Measurements from ENCODE around the gene ETV7.

ETV7 gene

DNA sequence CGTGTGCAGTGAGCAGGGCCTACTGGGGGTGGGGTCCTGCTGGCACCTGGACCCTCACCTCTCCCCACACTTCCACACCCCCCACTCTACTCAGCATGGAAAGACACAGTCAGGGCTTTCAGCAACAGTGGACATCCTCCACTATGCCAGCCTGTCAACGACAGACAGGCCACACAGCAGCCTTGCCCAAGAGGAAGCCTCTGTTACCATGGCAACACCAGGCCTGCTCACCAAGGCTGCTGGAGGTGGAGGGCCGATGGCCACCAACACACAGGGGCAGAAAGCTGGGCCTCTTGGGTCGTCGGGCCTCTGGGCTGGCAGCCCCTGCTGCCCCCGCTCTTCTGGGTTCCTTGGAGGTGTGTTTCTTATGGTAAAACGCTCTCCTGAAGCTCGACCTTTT lies 64.4 kb downstream of the ETV7 start:
- DNase-seq (ENCODE audit: low spot score): no peak

DNA sequence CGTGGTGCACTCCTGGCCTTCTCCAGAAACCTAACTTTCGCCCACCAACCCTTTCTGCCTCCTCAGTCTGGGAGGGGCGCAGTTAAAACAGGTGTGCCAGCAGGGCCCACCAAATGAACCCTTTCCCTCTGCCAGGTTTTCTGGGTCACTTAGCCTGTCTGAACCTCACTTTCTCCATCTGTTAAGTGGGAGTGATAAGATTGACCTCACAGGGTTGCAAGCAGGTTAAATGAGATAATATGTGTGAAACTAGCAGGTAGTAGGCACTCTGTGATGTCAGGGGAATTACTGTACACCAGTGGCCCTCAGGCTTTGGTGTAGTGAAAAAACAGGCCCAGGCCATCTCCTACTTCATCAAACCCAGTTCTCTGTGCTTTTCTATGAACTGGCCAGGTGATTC lies 64.9 kb downstream of the ETV7 start:
- DNase-seq (ENCODE audit: low spot score): no peak

DNA sequence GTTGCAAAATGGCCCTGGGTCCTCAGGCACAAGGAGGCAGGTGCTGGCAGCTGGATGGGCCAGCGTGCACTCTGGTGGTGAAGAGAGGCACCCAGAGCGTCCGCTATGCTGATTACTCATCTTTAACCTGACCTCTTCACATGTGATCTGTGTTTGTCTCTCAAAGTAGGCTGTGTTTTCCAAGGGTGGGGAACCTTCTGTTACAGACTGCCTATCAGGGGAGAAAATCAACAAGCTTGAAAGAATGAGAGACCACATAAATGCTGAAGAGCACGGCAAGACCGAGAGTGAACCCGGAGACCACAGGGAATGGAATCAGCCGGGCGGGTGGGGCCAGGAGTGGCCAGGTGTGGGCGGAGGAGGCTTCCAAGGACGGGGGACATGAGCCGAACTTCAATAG lies 67.0 kb downstream of the ETV7 start:
- DNase-seq (ENCODE audit: low spot score): no peak

DNA sequence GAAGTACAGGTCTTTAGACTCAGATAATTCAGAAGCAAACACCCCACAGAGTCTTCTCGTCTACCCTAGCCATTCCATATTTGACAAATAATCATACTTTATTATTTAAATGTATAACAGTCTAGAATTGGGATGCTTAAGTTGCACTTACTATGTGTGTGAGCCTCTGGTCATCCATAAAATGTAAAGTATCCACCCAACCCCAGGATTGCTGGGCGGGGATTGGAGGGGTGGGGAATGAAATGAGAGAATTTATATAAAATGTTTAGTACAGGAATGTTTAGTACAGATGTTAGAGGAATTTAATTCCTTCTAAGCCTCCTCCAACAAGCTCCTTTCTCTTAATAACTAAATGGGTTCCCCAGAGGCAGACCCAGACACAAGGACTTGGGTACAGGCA lies 67.6 kb downstream of the ETV7 start:
- no peak for DNase-seq (ENCODE audit: low spot score)

DNA sequence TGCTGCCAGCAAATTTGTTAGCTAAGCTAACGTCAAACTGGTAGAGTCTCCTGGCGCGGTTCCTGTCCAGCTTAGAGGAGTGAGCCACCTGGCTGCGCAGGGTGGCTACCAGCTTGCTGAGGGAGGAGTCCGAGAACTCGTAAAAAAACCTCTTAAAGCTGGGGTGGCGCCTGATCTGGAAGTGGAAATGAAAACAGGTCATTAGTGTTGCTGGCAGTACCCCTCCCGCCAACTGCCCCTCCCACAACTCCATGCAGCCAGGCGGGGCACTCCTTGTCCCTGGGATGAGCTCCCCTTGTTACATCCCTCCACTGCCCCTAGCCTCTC lies 68.1 kb downstream of the ETV7 start:
- no peak for DNase-seq (ENCODE audit: low spot score)

DNA sequence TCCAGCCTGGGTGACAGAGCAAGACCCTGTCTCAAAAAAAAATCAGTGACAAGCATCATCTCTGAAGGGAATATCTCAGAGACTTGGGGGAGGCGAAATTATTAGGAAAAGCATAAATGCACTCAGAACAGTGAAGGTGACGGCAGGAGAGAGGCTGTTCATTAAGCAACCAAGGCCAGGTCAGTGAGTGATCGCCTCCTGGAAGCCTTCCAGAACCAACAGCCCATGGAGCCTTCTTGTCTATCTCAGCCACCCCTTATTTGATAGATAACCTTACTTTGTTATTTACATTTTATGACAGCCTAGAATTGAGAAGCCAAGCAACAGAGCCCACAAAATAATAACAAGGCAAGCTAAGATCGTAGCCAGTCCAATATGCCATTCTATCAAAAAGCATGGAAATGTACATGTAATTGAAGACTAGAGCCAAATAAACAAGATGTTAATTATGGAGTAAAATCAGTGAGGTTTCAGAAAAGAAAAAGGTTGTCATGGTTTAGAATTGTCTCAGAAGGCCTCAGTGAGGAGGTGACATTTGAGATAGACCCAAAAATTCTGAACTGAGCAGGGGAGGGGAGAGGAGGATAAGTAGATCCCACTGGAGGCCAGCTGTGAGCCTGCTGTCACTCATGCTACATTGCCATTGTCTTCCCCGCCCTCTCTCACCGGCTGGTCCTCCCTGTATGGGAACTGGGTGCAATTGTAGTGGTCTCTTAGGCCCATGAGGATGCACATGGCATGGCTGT lies 68.6 kb downstream of the ETV7 start:
- DNase-seq (ENCODE audit: low spot score): no peak

DNA sequence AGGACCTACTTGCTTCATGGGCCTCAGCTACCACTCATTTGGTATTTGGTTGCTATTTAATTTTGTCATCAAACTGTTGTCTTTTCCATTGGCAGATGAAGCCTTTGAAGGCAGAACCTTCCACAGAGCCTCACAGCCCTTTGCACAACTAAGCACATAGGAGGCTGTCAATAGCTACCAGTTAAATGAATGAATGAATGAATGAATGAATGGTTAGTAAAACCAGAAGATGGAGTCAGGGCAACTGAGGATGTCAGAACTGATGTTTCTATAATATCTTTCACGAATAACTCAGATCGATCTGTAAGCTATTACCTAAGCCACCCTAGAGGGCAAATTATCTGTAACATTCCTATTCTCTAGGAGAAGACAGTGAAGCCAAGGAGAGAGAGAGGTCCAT lies 69.8 kb downstream of the ETV7 start:
- no peak for DNase-seq (ENCODE audit: low spot score)
